WTC11 (cell line): ENCODE measurements around the gene PIK3CA. TPM values are rescaled to one million over a fixed set of nuclear protein-coding genes. Genes with fewer than 3 reads are reported as not detected.

Experiments used
- ATAC-seq: fragments of 200-7000 bp; cut with Tn5 transposase; 2 replicates; pipeline ENCODE4 v1.10.0; 2021; ENCODE audit warnings: mild to moderate bottlenecking, moderate library complexity
- CTCF ChIA-PET: fragments of 300-600 bp; sonication (Branson Sonifier 250); formaldehyde crosslinking; loops from one replicate; lab custom pipeline; 2021; ENCODE audit warnings: antibody characterized with exemption; lab: Charles Lee
- POLR2A ChIA-PET: fragments of 350-600 bp; sonication (Branson Sonifier 250); formaldehyde crosslinking; loops from one replicate; lab custom pipeline; 2021; ENCODE audit warnings: antibody characterized with exemption; lab: Charles Lee
- DNase-seq: peaks from one replicate; pipeline ENCODE4 v3.0.0; 2021; ENCODE audit warnings: low spot score
- H3K27ac Mint-ChIP-seq: 2 replicates; pipeline ENCODE4 v1.8.0; 2021; ENCODE audit warnings: mixed read lengths
- H3K27me3 Mint-ChIP-seq: 2 replicates; pipeline ENCODE4 v1.8.0; 2021; ENCODE audit warnings: low read depth, mild to moderate bottlenecking, moderate library complexity, mixed read lengths
- H3K36me3 Mint-ChIP-seq: 2 replicates; pipeline ENCODE4 v1.8.0; 2021; ENCODE audit warnings: mixed read lengths
- H3K4me1 Mint-ChIP-seq: 2 replicates; pipeline ENCODE4 v1.8.0; 2022; ENCODE audit warnings: mixed read lengths
- H3K4me3 Mint-ChIP-seq: 2 replicates; pipeline ENCODE4 v1.8.0; 2021; ENCODE audit warnings: mild to moderate bottlenecking, moderate library complexity, mixed read lengths
- H3K9me3 Mint-ChIP-seq: 2 replicates; pipeline ENCODE4 v1.8.0; 2021; ENCODE audit warnings: mixed read lengths
- AFF4 ChIP-seq: sonication (generic); formaldehyde crosslinking; IDR thresholded peaks from 2 replicates; pipeline ENCODE4 v1.8.1; 2023; ENCODE audit warnings: mild to moderate bottlenecking, missing genetic modification reagents, borderline replicate concordance
- ATF6 ChIP-seq: sonication (generic); formaldehyde crosslinking; IDR thresholded peaks from 2 replicates; pipeline ENCODE4 v1.8.1; 2023; ENCODE audit warnings: mild to moderate bottlenecking, missing genetic modification reagents
- ELF4 ChIP-seq: sonication (generic); formaldehyde crosslinking; IDR thresholded peaks from 2 replicates; pipeline ENCODE4 v1.8.1; 2022; ENCODE audit warnings: low read depth, mild to moderate bottlenecking, moderate library complexity, missing genetic modification reagents
- FOXJ3 ChIP-seq: sonication (generic); formaldehyde crosslinking; IDR thresholded peaks from 2 replicates; pipeline ENCODE4 v1.9.0; 2021; ENCODE audit warnings: missing genetic modification reagents, mild to moderate bottlenecking, borderline replicate concordance
- FOXK1 ChIP-seq: sonication (generic); formaldehyde crosslinking; IDR thresholded peaks from 2 replicates; pipeline ENCODE4 v1.8.0; 2022; ENCODE audit warnings: mild to moderate bottlenecking, moderate library complexity, missing genetic modification reagents
- IRF2 ChIP-seq: sonication (generic); formaldehyde crosslinking; IDR thresholded peaks from 2 replicates; pipeline ENCODE4 v1.8.0; 2022; ENCODE audit warnings: low read depth, missing genetic modification reagents, borderline replicate concordance
- MYBL2 ChIP-seq: sonication (generic); formaldehyde crosslinking; IDR thresholded peaks from 2 replicates; pipeline ENCODE4 v1.8.1; 2023; ENCODE audit warnings: mild to moderate bottlenecking, moderate library complexity, missing genetic modification reagents
- NR1H2 ChIP-seq: sonication (generic); formaldehyde crosslinking; IDR thresholded peaks from 2 replicates; pipeline ENCODE4 v1.9.0; 2021; ENCODE audit warnings: mild to moderate bottlenecking, moderate library complexity, missing genetic modification reagents
- OVOL2 ChIP-seq: fragments of 250-450 bp; sonication (Bioruptor Pico); IDR thresholded peaks from 2 replicates; pipeline ENCODE4 v1.9.0; 2021; ENCODE audit warnings: mild to moderate bottlenecking, borderline replicate concordance
- RELA ChIP-seq: sonication (generic); formaldehyde crosslinking; IDR thresholded peaks from 2 replicates; pipeline ENCODE4 v1.8.1; 2022; ENCODE audit warnings: missing genetic modification reagents, mild to moderate bottlenecking, borderline replicate concordance
- SMAD4 ChIP-seq: sonication (generic); formaldehyde crosslinking; IDR thresholded peaks from 2 replicates; pipeline ENCODE4 v1.8.0; 2022; ENCODE audit warnings: mild to moderate bottlenecking, missing genetic modification reagents
- SP1 ChIP-seq: sonication (generic); formaldehyde crosslinking; conservative IDR thresholded peaks from 2 replicates; pipeline ENCODE4 v1.8.1; 2022; ENCODE audit warnings: missing genetic modification reagents
- ZNF396 ChIP-seq: fragments of 250-450 bp; sonication (Bioruptor Pico); IDR thresholded peaks from 2 replicates; pipeline ENCODE4 v1.8.0; 2021; ENCODE audit warnings: mild to moderate bottlenecking, moderate library complexity, borderline replicate concordance
- ZNF416 ChIP-seq: fragments of 250-450 bp; sonication (Bioruptor Pico); IDR thresholded peaks from 2 replicates; pipeline ENCODE4 v1.9.0; 2021; ENCODE audit warnings: mild to moderate bottlenecking, inconsistent platforms
- ZNF425 ChIP-seq: fragments of 250-450 bp; sonication (Bioruptor Pico); conservative IDR thresholded peaks from 2 replicates; pipeline ENCODE4 v1.9.0; 2021; ENCODE audit warnings: mild to moderate bottlenecking
- ZNF671 ChIP-seq: fragments of 250-450 bp; sonication (Bioruptor Pico); IDR thresholded peaks from 2 replicates; pipeline ENCODE4 v1.8.0; 2021; ENCODE audit warnings: mild to moderate bottlenecking
- total RNA-seq: library from RNA; stranded (reverse); gene quantifications from 3 replicates; pipeline ENCODE4 v1.2.3, GENCODE V29; 2021
- TF ChIP-seq, protein P1 (sequence below): fragments of 200-600 bp; IDR thresholded peaks from 2 replicates; pipeline ENCODE4 v1.8.0; 2022; ENCODE audit warnings: antibody characterized with exemption
- TF ChIP-seq, protein P2 (sequence below): sonication (generic); formaldehyde crosslinking; IDR thresholded peaks from 2 replicates; pipeline ENCODE4 v1.8.0; 2022; ENCODE audit warnings: mild to moderate bottlenecking, missing genetic modification reagents
- TF ChIP-seq, protein P3 (sequence below): fragments of 250-450 bp; sonication (Bioruptor Pico); IDR thresholded peaks from 2 replicates; pipeline ENCODE4 v1.8.0; 2021; ENCODE audit warnings: mild to moderate bottlenecking
- TF ChIP-seq, protein P4 (sequence below): fragments of 250-450 bp; sonication (Bioruptor Pico); IDR thresholded peaks from 2 replicates; pipeline ENCODE4 v1.9.0; 2021; ENCODE audit warnings: mild to moderate bottlenecking

The PIK3CA gene
- total RNA-seq, 1 experiment from 2014 or later, result 10.1 TPM

- Mint-ChIP-seq H3K27ac (no peak overlapping the region), H3K9me3 (peaks cover 22% of the 10 kb centered on the region)
- ChIA-PET CTCF (no interaction called here), POLR2A (no interaction called here)
- no peak for ATAC-seq
- TF ChIP-seq ZNF416 (no peak), ZNF425 (no peak), SMAD4 (CRISPR knock-in tag) (no peak), FOXK1 (CRISPR knock-in tag) (no peak), RELA (CRISPR knock-in tag) (no peak), ZNF396 (CRISPR knock-in tag) (no peak), SP1 (CRISPR knock-in tag) (no peak), OVOL2 (CRISPR knock-in tag) (no peak)
- TF ChIP-seq, protein P1, sequence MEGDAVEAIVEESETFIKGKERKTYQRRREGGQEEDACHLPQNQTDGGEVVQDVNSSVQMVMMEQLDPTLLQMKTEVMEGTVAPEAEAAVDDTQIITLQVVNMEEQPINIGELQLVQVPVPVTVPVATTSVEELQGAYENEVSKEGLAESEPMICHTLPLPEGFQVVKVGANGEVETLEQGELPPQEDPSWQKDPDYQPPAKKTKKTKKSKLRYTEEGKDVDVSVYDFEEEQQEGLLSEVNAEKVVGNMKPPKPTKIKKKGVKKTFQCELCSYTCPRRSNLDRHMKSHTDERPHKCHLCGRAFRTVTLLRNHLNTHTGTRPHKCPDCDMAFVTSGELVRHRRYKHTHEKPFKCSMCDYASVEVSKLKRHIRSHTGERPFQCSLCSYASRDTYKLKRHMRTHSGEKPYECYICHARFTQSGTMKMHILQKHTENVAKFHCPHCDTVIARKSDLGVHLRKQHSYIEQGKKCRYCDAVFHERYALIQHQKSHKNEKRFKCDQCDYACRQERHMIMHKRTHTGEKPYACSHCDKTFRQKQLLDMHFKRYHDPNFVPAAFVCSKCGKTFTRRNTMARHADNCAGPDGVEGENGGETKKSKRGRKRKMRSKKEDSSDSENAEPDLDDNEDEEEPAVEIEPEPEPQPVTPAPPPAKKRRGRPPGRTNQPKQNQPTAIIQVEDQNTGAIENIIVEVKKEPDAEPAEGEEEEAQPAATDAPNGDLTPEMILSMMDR, result no peak
- TF ChIP-seq, protein P2, sequence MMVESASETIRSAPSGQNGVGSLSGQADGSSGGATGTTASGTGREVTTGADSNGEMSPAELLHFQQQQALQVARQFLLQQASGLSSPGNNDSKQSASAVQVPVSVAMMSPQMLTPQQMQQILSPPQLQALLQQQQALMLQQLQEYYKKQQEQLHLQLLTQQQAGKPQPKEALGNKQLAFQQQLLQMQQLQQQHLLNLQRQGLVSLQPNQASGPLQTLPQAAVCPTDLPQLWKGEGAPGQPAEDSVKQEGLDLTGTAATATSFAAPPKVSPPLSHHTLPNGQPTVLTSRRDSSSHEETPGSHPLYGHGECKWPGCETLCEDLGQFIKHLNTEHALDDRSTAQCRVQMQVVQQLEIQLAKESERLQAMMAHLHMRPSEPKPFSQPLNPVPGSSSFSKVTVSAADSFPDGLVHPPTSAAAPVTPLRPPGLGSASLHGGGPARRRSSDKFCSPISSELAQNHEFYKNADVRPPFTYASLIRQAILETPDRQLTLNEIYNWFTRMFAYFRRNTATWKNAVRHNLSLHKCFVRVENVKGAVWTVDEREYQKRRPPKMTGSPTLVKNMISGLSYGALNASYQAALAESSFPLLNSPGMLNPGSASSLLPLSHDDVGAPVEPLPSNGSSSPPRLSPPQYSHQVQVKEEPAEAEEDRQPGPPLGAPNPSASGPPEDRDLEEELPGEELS (CRISPR knock-in tag), result no peak
- TF ChIP-seq, all 79 proteins: peak for 0
- Mint-ChIP-seq H3K4me1 (no peaks in the 10 kb centered on the region), H3K27me3 (no peaks in the 10 kb centered on the region), H3K36me3 (peaks cover 11% of the 10 kb centered on the region), H3K4me3 (no peak overlapping the region)
- DNase-seq, result no peak
Observed at GRCh38 chr3:179107617-179108016, 40.5 kb upstream of the PIK3CA start.

- no peak overlapping the region for H3K27ac Mint-ChIP-seq
- H3K9me3 Mint-ChIP-seq, result peaks cover 22% of the 10 kb centered on the region
- POLR2A ChIA-PET, result no interaction called here
- CTCF ChIA-PET, result no interaction called here
- H3K4me1 Mint-ChIP-seq, result no peaks in the 10 kb centered on the region
- TF ChIP-seq AFF4 (CRISPR knock-in tag) (no peak), SP1 (CRISPR knock-in tag) (no peak), ELF4 (no peak), FOXK1 (CRISPR knock-in tag) (no peak), IRF2 (CRISPR knock-in tag) (no peak), FOXJ3 (CRISPR knock-in tag) (no peak), ZNF671 (CRISPR knock-in tag) (no peak), NR1H2 (CRISPR knock-in tag) (no peak), ATF6 (CRISPR knock-in tag) (no peak), MYBL2 (CRISPR knock-in tag) (no peak)
- TF ChIP-seq, protein P3, sequence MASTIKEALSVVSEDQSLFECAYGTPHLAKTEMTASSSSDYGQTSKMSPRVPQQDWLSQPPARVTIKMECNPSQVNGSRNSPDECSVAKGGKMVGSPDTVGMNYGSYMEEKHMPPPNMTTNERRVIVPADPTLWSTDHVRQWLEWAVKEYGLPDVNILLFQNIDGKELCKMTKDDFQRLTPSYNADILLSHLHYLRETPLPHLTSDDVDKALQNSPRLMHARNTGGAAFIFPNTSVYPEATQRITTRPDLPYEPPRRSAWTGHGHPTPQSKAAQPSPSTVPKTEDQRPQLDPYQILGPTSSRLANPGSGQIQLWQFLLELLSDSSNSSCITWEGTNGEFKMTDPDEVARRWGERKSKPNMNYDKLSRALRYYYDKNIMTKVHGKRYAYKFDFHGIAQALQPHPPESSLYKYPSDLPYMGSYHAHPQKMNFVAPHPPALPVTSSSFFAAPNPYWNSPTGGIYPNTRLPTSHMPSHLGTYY (CRISPR knock-in tag), result no peak
- TF ChIP-seq, protein P4, sequence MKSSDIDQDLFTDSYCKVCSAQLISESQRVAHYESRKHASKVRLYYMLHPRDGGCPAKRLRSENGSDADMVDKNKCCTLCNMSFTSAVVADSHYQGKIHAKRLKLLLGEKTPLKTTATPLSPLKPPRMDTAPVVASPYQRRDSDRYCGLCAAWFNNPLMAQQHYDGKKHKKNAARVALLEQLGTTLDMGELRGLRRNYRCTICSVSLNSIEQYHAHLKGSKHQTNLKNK (CRISPR knock-in tag), result no peak
- peaks cover 11% of the 10 kb centered on the region for H3K36me3 Mint-ChIP-seq
- no peak for ATAC-seq
- no peak for DNase-seq
- no peaks in the 10 kb centered on the region for H3K27me3 Mint-ChIP-seq
- no peak overlapping the region for H3K4me3 Mint-ChIP-seq
Observed at GRCh38 chr3:179108086-179108485, 40.1 kb upstream of the PIK3CA start.
